NCI-H2081 (cell line): ENCODE data around the gene CDYL2.

ENCODE experiments used
- DNase-seq, 2 experiments: peaks; one replicate each; lab custom pipeline; 2025; lab: John Stamatoyannopoulos, UW

Gene CDYL2

GRCh38 chr16:80705596-80705995 is 98.8 kb downstream of the CDYL2 start:
- DNase-seq, result no peak

GRCh38 chr16:80704751-80705505 is 99.5 kb downstream of the CDYL2 start:
- DNase-seq, result no peak

DNA sequence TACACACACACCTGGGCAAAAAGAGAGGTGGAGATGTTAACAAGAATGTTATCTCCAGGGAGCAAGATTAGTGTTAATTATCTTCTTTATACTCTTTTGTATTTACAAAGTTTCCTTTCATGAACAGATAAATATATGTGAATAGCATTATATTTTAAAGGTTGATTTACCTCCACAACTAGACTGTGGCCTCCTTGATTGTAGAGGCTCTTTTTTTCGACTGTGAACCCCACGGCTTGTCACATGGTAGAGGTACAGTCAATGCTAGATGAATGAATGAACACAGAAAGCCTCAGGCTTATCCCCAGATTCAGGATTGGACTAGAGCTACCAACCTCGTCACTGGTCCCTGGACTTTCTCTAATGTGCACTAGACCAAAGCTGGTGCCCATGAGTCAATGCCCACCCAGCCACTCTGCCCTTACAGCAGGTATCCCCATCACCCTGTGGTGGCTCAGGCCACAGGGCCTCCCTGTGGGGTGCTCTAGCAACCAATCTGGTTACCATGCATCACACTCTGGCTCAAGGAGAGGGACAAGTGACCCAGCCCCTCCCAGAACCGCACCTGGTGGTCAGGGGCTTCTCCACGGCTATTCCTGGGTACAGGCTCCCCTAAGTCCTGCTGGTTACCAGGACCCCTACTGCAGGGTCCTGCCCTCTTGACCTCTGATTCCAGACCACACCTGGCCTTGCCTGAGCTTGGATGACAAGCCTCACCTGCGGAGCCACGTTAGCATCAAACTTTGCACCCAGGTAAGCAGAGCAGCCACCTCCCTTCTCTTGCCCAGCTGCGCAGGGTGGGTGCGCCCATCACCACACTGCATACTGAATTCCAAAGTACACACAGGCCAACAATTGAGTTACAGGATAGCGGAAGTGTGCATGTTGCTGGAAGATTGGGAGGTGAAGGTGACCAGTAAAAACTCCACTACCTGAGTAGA is 101.0 kb downstream of the CDYL2 start:
- DNase-seq, result no peak

- no peak for DNase-seq
Measured at GRCh38 chr16:80702696-80703095, 101.7 kb downstream of the CDYL2 start.

DNA sequence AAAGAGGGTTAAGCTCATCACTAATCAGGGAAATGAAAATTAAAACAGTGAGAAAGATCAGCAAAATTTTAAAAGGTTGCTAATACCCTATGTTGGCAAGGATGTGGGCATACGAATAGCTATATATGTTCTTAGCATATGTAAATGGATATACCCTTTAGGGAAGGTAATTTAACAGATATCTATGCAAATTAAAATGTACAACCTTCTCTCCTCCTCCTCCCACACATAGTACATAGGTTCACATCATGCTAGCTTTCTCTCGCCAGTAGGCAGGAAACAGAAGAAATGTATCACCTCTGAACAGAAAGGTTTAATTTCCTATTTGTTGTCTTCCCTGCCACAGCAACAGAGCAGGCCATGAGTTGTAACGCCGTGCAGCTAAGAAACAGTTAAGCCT is 103.8 kb downstream of the CDYL2 start:
- DNase-seq, result no peak

- DNase-seq, result no peak
Measured at GRCh38 chr16:80695020-80695419, 109.4 kb downstream of the CDYL2 start.

DNA sequence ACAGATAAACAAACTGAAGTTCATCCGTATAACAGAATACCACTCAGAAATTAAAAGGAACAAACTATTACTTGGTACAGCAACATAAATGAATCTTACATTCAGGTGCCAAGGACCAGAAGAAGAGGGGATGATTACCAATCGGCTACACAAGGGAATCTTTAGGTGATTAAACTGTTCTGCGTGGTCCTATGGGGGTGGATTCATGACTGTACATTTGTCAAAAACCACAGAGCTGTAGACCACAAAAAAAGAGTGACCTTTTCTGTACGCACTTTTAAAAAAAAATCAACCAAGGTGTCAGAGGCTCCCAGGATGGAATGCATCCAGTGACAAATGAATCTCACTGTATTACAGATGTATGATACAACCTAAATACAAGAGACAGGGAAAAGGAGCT is 110.8 kb downstream of the CDYL2 start:
- no peak for DNase-seq

DNA sequence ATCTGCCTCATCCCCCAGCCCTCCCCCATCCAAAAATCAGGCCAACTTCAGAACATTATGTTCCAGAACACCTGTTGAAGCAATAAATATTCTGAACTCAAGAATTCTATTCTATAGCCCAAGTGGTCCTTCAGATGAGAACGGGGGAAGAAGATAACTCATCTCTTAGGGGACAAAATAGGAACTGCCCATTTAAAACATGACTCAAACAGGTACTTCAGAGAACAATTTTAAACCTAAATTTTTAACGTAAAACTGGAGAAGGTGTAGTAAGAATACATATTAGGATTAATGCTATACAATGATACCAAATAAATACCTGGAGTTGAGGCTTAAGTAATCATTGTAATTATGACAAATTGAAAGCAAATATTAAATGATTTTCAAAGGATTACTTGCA is 112.1 kb downstream of the CDYL2 start:
- DNase-seq, result no peak

GRCh38 chr16:80691111-80691741 is 113.2 kb downstream of the CDYL2 start:
- DNase-seq, result no peak

- DNase-seq, result no peak
Measured at GRCh38 chr16:80689487-80689886, 114.9 kb downstream of the CDYL2 start.

- DNase-seq, result no peak
Measured at GRCh38 chr16:80687606-80688005, 116.8 kb downstream of the CDYL2 start.

DNA sequence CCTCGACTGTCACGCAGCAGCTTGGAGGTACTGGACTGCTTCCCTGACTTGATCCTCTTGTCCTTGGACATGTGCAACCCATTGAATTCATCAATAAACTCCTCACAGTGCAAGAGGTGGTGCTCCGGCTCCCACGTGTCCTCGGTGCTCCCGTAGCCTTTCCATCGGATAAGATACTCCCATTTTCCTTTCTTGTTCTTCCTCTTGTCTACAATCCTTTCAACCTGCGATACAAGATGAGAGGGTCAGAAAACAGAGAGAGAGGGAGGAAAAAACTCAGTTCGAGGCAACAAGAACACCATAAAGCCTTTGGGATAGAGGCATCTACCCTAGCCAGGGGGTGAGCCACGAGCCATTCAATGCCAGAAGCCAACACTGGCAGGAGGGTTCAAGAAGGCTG is 119.5 kb downstream of the CDYL2 start:
- DNase-seq, result no peak

GRCh38 chr16:80684136-80684765 is 120.1 kb downstream of the CDYL2 start:
- no peak for DNase-seq

GRCh38 chr16:80683646-80684045 is 120.8 kb downstream of the CDYL2 start:
- DNase-seq, result no peak

DNA sequence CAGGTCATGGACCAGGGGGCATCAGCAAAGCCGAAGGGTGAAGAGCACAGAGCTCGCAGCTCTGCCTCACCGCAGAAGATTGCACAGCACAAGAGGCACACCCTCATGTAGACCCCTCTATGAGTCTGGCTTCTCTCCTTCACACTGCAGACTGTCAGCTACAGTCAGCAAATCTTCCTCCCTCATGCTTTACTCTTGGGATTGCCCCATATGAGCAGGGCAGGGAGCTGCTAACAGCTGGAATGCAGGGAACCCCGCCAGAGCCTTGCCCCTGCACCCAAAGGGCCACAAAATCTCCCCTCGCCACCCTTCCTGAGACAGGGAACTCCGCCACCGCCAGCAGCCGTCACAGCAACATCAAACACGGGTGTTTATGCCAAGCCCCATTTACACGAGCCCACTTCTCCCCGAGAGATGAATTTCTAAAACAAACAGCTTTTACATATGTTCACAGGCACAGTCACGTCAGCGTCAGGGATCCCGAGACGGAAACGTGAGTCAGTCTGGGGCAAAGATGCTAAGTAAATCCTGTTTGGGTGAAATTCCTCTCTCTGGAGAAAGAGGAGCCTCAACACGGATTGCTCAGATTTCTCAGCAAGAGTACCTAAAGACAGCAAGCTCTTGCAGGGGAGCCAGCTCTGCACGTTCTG is 121.9 kb downstream of the CDYL2 start:
- no peak for DNase-seq

- DNase-seq, result no peak
Measured at GRCh38 chr16:80681436-80681835, 123.0 kb downstream of the CDYL2 start.

DNA sequence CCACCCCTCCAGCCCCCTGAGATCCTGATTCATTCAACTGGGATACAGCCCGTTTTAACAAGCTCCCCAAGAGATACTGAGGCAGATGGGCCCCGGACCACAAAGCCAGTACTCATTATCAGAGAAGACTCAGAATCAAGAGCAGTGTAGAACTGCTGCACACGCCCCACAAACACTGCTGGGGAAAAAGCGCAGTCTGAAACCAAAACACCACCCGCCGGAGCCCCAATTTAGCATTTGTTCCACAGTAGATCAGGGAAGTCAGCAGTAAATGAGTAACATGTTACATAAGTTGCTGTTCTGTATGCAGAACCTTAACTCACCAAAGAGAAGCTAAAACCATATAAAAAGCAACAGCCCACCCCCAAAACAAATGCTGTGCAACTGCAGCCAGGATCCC is 123.6 kb downstream of the CDYL2 start:
- no peak for DNase-seq

GRCh38 chr16:80680046-80680445 is 124.4 kb downstream of the CDYL2 start:
- DNase-seq, result no peak

- no peak for DNase-seq
Measured at GRCh38 chr16:80674884-80675283, 129.5 kb downstream of the CDYL2 start.

DNA sequence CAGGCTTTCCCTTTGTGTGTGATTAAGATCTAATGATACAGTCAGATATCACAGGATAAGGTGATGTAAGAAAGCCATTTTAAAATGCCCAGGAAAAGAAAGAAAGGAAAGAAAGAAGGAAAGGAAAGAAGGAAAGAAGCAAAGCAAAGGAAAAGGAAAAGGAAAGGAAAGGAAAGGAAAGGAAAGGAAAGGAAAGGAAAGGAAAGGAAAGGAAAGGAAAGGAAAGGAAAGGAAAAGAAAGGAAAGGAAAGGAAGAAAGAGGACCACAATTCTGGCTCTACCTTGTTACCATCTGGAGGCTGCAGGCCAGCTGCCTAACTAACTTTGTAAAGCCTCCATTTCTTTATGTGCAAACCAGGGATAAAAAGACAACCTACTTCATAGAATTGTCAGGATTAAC is 132.0 kb downstream of the CDYL2 start:
- no peak for DNase-seq

GRCh38 chr16:80671281-80671849 is 133.0 kb downstream of the CDYL2 start:
- DNase-seq, result no peak
